HG03025 (cell line): Measurements from ENCODE around the gene TSACC.
"Not testable (repeated sequence)": the region's sequence is repeated elsewhere in the genome, so short reads cannot be mapped to it uniquely, and the experiment has no call there.

Experiments used
- ATAC-seq: cut with Tn5 transposase; IDR thresholded peaks from one replicate; pipeline ENCODE4 v1.9.1; 2021; ENCODE audit warnings: mild to moderate bottlenecking, moderate library complexity; ENCODE audit not compliant: unreplicated experiment, low FRiP score

Gene TSACC

GRCh38 chr1:156338180-156338976 lies at the start of gene TSACC, which contains the start of gene CCT3:
TSS of gene TSACC (plus strand) at chr1:156338526. CDS start at chr1:156339758, 1,232 bp downstream.
TSS of gene CCT3 (minus strand) at chr1:156338292. CDS start at chr1:156338184, 108 bp downstream.
- ATAC-seq: peak; percentile 86

- ATAC-seq: no peak
Observed at GRCh38 chr1:156289857-156290256, 48.5 kb upstream of the TSACC start.

- ATAC-seq: peak; percentile 49
Observed at GRCh38 chr1:156291226-156292061, 46.9 kb upstream of the TSACC start.

- ATAC-seq: no peak
Observed at GRCh38 chr1:156293098-156293434, 45.3 kb upstream of the TSACC start.

GRCh38 chr1:156293895-156294294 lies 44.4 kb upstream of the TSACC start:
- ATAC-seq: no peak

GRCh38 chr1:156295391-156295947 lies 42.9 kb upstream of the TSACC start, which contains the start of gene GLMP:
TSS of gene GLMP (minus strand) at chr1:156295679. CDS start at chr1:156295645, 34 bp downstream.
- no peak for ATAC-seq

GRCh38 chr1:156298852-156299357 lies 39.4 kb upstream of the TSACC start, which contains the start of gene VHLL:
TSS of gene VHLL (minus strand) at chr1:156299307. CDS start at chr1:156299189, 118 bp downstream.
- ATAC-seq: no peak

- ATAC-seq: no peak
Observed at GRCh38 chr1:156303241-156303640, 35.1 kb upstream of the TSACC start.

GRCh38 chr1:156305215-156305614 lies 33.1 kb upstream of the TSACC start:
- ATAC-seq: no peak

- no peak for ATAC-seq
Observed at GRCh38 chr1:156308078-156308477, 30.2 kb upstream of the TSACC start.

GRCh38 chr1:156310962-156311361 lies 27.4 kb upstream of the TSACC start:
- ATAC-seq: no peak

- ATAC-seq: no peak
Observed at GRCh38 chr1:156316909-156317308, 21.4 kb upstream of the TSACC start.

- ATAC-seq: no peak
Observed at GRCh38 chr1:156319664-156320063, 18.7 kb upstream of the TSACC start.

- no peak for ATAC-seq
Observed at GRCh38 chr1:156320560-156320959, 17.8 kb upstream of the TSACC start.

GRCh38 chr1:156323179-156323578 lies 15.1 kb upstream of the TSACC start:
- ATAC-seq: not testable (repeated sequence)

- ATAC-seq: no peak
Observed at GRCh38 chr1:156336242-156336641, 2.1 kb upstream of the TSACC start.

- no peak for ATAC-seq
Observed at GRCh38 chr1:156337052-156337887, 1.1 kb upstream of the TSACC start.

- ATAC-seq: no peak
Observed at GRCh38 chr1:156337888-156338179, 492 bp upstream of the TSACC start.

- no peak for ATAC-seq
Observed at GRCh38 chr1:156342166-156342955, 4.0 kb downstream of the TSACC start.
